H9 (cell line): Measurements from ENCODE around the gene TMEM141. TPM values are rescaled to one million over a fixed set of nuclear protein-coding genes. Genes with fewer than 3 reads are reported as not detected.

Experiments
- DNase-seq: peaks from one replicate; pipeline ENCODE4 v3.0.0-alpha.2; 2017
- H2AFZ ChIP-seq: one replicate; pipeline ENCODE4 v1.6.1; 2013; ENCODE audit warnings: mild to moderate bottlenecking, low read length, control low read depth, moderate library complexity
- H2AK5ac ChIP-seq: 2 replicates; pipeline ENCODE4 v1.6.1; 2013; ENCODE audit warnings: low read length, control low read depth, mixed read lengths; ENCODE audit not compliant: insufficient read length
- H2BK120ac ChIP-seq: one replicate; pipeline ENCODE4 v1.6.1; 2013; ENCODE audit warnings: low read depth, mild to moderate bottlenecking, low read length, control low read depth, inconsistent platforms; ENCODE audit not compliant: poor library complexity, severe bottlenecking
- H2BK12ac ChIP-seq: 2 replicates; pipeline ENCODE4 v1.6.1; 2013; ENCODE audit warnings: low read length, control low read depth, mixed read lengths, low read depth; ENCODE audit not compliant: insufficient read length
- H2BK15ac ChIP-seq: 2 replicates; pipeline ENCODE4 v1.6.1; 2013; ENCODE audit warnings: low read depth, low read length, control low read depth
- H2BK20ac ChIP-seq: one replicate; pipeline ENCODE4 v1.6.1; 2013; ENCODE audit warnings: low read depth, mild to moderate bottlenecking, low read length, control low read depth, inconsistent platforms; ENCODE audit not compliant: poor library complexity, severe bottlenecking
- H2BK5ac ChIP-seq: 2 replicates; pipeline ENCODE4 v1.6.1; 2013; ENCODE audit warnings: low read length, control low read depth, mixed read lengths; ENCODE audit not compliant: insufficient read length
- H3K14ac ChIP-seq: 2 replicates; pipeline ENCODE4 v1.6.1; 2013; ENCODE audit warnings: low read length, control low read depth; ENCODE audit not compliant: insufficient read depth
- H3K18ac ChIP-seq: 2 replicates; pipeline ENCODE4 v1.6.1; 2013; ENCODE audit warnings: low read depth, mild to moderate bottlenecking, mixed read lengths, low read length, control low read depth; ENCODE audit not compliant: insufficient read length
- H3K23ac ChIP-seq: 2 replicates; pipeline ENCODE4 v1.6.1; 2013; ENCODE audit warnings: low read length, control low read depth, mixed read lengths, low read depth; ENCODE audit not compliant: insufficient read length
- H3K23me2 ChIP-seq: 2 replicates; pipeline ENCODE4 v1.6.1; 2013; ENCODE audit warnings: low read depth, mild to moderate bottlenecking, mixed read lengths, low read length, control low read depth; ENCODE audit not compliant: insufficient read length, poor library complexity, severe bottlenecking
- H3K27ac ChIP-seq: 2 replicates; pipeline ENCODE4 v1.5.1; 2013; ENCODE audit warnings: low read length, control low read depth, mixed read lengths, low read depth; ENCODE audit not compliant: insufficient read length
- H3K27me3 ChIP-seq: 2 replicates; pipeline ENCODE4 v1.6.1; 2013; ENCODE audit warnings: low read length, control low read depth, inconsistent platforms; ENCODE audit not compliant: insufficient read depth
- H3K4ac ChIP-seq: 2 replicates; pipeline ENCODE4 v1.6.1; 2013; ENCODE audit warnings: low read depth, mild to moderate bottlenecking, control low read depth, inconsistent platforms, low read length, moderate library complexity
- H3K4me1 ChIP-seq: 2 replicates; pipeline ENCODE4 v1.6.1; 2013; ENCODE audit warnings: low read length, control low read depth, inconsistent platforms; ENCODE audit not compliant: insufficient read depth
- H3K4me2 ChIP-seq: 2 replicates; pipeline ENCODE4 v1.6.1; 2013; ENCODE audit warnings: low read length, control low read depth, mixed read lengths; ENCODE audit not compliant: insufficient read length, insufficient read depth
- H3K56ac ChIP-seq: 2 replicates; pipeline ENCODE4 v1.6.1; 2013; ENCODE audit warnings: low read depth, mild to moderate bottlenecking, mixed read lengths, low read length, control low read depth; ENCODE audit not compliant: insufficient read length
- H3K79me1 ChIP-seq: 2 replicates; pipeline ENCODE4 v1.6.1; 2013; ENCODE audit warnings: low read depth, mild to moderate bottlenecking, moderate library complexity, low read length, control low read depth, inconsistent platforms; ENCODE audit not compliant: insufficient read depth, poor library complexity, severe bottlenecking
- H3K79me2 ChIP-seq: 2 replicates; pipeline ENCODE4 v1.6.1; 2013; ENCODE audit warnings: low read length, control low read depth, inconsistent platforms; ENCODE audit not compliant: insufficient read depth
- H3K9ac ChIP-seq: 2 replicates; pipeline ENCODE4 v1.6.1; 2013; ENCODE audit warnings: low read length, control low read depth, mixed read lengths; ENCODE audit not compliant: insufficient read length; ENCODE audit errors: extremely low read depth
- H3K9me3 ChIP-seq: one replicate; pipeline ENCODE4 v1.6.1; 2013; ENCODE audit warnings: low read depth, low read length, inconsistent platforms; ENCODE audit not compliant: control insufficient read depth
- H3T11ph ChIP-seq: one replicate; pipeline ENCODE4 v1.6.1; 2013; ENCODE audit warnings: mild to moderate bottlenecking, low read length, control low read depth, inconsistent platforms
- H4K20me1 ChIP-seq: one replicate; pipeline ENCODE4 v1.6.1; 2013; ENCODE audit not compliant: control insufficient read depth, insufficient read length, insufficient read depth
- H4K5ac ChIP-seq: 2 replicates; pipeline ENCODE4 v1.6.1; 2013; ENCODE audit warnings: low read depth, mild to moderate bottlenecking, mixed read lengths, low read length, control low read depth; ENCODE audit not compliant: insufficient read length
- H4K8ac ChIP-seq: replicated peaks from 2 replicates; pipeline ENCODE4 v1.6.1; 2013; ENCODE audit warnings: low read length, control low read depth, mixed read lengths, low read depth; ENCODE audit not compliant: insufficient read length
- H4K91ac ChIP-seq: 2 replicates; pipeline ENCODE4 v1.6.1; 2013; ENCODE audit warnings: low read depth, mild to moderate bottlenecking, moderate library complexity, mixed read lengths, low read length, control low read depth; ENCODE audit not compliant: insufficient read length
- H3K27ac Mint-ChIP-seq, 3 experiments: 2 replicates in 2 of 3; 3 replicates in 1 of 3; pipeline ENCODE4 v1.8.0; 2020 to 2021; ENCODE audit warnings: mixed read lengths in 3 of 3, mild to moderate bottlenecking in 1 of 3, moderate library complexity in 1 of 3
- H3K27me3 Mint-ChIP-seq: 2 replicates; pipeline ENCODE4 v1.8.0; 2021; ENCODE audit warnings: low read depth, mild to moderate bottlenecking, moderate library complexity, mixed read lengths
- H3K36me3 Mint-ChIP-seq, 3 experiments: 2 replicates in 2 of 3; 3 replicates in 1 of 3; pipeline ENCODE4 v1.8.0; 2020 to 2021; ENCODE audit warnings: low read depth in 3 of 3, mixed read lengths in 3 of 3; ENCODE audit not compliant: insufficient read depth in 1 of 3
- H3K4me1 Mint-ChIP-seq, 2 experiments: 2 replicates each; pipeline ENCODE4 v1.8.0; 2020; ENCODE audit warnings: mixed read lengths in 2 of 2
- H3K4me3 Mint-ChIP-seq, 2 experiments: 2 replicates in 1 of 2; 3 replicates in 1 of 2; pipeline ENCODE4 v1.8.0; 2020 to 2021; ENCODE audit warnings: mild to moderate bottlenecking in 2 of 2, mixed read lengths in 2 of 2, moderate library complexity in 1 of 2
- H3K9me3 Mint-ChIP-seq, 2 experiments: 2 replicates in 1 of 2; 3 replicates in 1 of 2; pipeline ENCODE4 v1.8.0; 2020; ENCODE audit warnings: mild to moderate bottlenecking in 2 of 2, mixed read lengths in 2 of 2, moderate library complexity in 1 of 2
- CTCF ChIP-seq: fragments of 200-600 bp; sonication (generic); conservative IDR thresholded peaks from 3 replicates; pipeline ENCODE4 v1.8.0; 2021; ENCODE audit warnings: antibody characterized with exemption, mild to moderate bottlenecking
- WGBS: extraction: QIAGEN DNeasy Blood & Tissue Kit; methylation state at CpG from one replicate; pipeline ENCODE4 v1.1.7; 2013; ENCODE audit warnings: missing lambda C conversion rate, low lambda C conversion rate, mixed read lengths; ENCODE audit not compliant: insufficient read length; ENCODE audit errors: extremely low coverage; 5-methylcytosine and 5-hydroxymethylcytosine counted together
- total RNA-seq: library from RNA; stranded (reverse); gene quantifications from 2 replicates; pipeline ENCODE4 v1.2.1, GENCODE V29; 2021

The TMEM141 gene
- total RNA-seq, 1 experiment from 2014 or later: 55.2 TPM

GRCh38 chr9:136806067-136806466 is 14.9 kb downstream of the TMEM141 start:
- H3K4me3 Mint-ChIP-seq: peak overlapping the region; percentile 80 to 91; a peak in 2 of 5 replicates
- peaks cover 9% of the 10 kb centered on the region for H3K79me1 ChIP-seq
- H3K4ac ChIP-seq: no peak overlapping the region
- H2BK120ac ChIP-seq: no peak overlapping the region
- H3K27ac ChIP-seq: no peak overlapping the region
- no peaks in the 10 kb centered on the region for H3K9me3 ChIP-seq
- peaks cover 15% of the 10 kb centered on the region for H3K23me2 ChIP-seq
- no peak overlapping the region for H3K23ac ChIP-seq
- no peak overlapping the region for H2AFZ ChIP-seq
- H2BK12ac ChIP-seq: no peak overlapping the region
- H3T11ph ChIP-seq: no peak overlapping the region
- no peak overlapping the region for H2BK5ac ChIP-seq
- no peak overlapping the region for H4K5ac ChIP-seq
- H3K4me2 ChIP-seq: no peak overlapping the region
- H3K36me3 Mint-ChIP-seq: peaks cover 21 to 36% (median 31%) of the 10 kb centered on the region in 3 experiments; a peak in 6 of 7 replicates
- peaks cover 16 to 29% of the 10 kb centered on the region in 2 experiments for H3K4me1 Mint-ChIP-seq
- TF ChIP-seq CTCF: no peak
- H3K14ac ChIP-seq: no peak overlapping the region
- H3K18ac ChIP-seq: no peak overlapping the region
- H3K27ac Mint-ChIP-seq: no peak overlapping the region
- peaks cover 20% of the 10 kb centered on the region for H3K27me3 Mint-ChIP-seq
- no peak overlapping the region for H3K56ac ChIP-seq
- H4K8ac ChIP-seq: no peak overlapping the region
- WGBS: no CpG with 5 or more reads among the region's 10 CpGs
- no peak for DNase-seq
- no peak overlapping the region for H4K91ac ChIP-seq
- no peaks in the 10 kb centered on the region; the same call in 1 of the 2 replicates for H3K27me3 ChIP-seq
- no peak overlapping the region for H2BK20ac ChIP-seq
- no peaks in the 10 kb centered on the region for H3K9me3 Mint-ChIP-seq
- no peak overlapping the region for H2BK15ac ChIP-seq
- H4K20me1 ChIP-seq: peaks cover 4% of the 10 kb centered on the region
- peaks cover 9% of the 10 kb centered on the region; the same call in 1 of the 2 replicates for H3K79me2 ChIP-seq
- no peak overlapping the region for H2AK5ac ChIP-seq
- H3K9ac ChIP-seq: no peak overlapping the region
- no peaks in the 10 kb centered on the region for H3K4me1 ChIP-seq
